ENCODE results near the gene INSRR.

The INSRR gene

DNA sequence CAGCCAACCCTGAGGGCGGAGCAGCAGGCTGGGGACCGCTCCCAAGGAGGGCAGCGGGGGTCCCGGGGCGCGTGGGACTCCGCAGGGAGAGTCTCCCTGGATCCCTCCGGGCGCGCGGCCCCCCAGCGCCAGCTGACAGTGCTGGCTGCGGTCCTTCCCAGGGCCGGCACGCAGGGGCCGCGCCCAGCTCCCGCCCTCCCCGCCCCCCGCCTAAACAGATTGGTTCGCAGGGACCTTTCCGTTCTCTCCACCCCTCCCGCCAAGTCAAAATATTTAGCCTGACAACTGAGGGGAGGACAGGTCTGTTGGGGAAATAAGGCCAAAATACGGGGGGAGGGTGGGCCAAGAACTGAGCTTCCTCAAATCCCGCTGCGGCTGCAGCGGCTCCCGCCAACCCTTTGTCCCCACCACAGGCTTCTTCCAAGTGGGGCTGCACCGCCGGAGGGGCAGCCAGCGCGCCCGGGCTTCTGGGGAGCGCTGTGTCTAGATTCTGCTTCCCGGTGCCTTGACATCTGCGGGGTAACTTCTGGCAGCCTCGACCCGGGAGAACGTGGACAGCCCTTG, at the start of gene INSRR:
Gene INSRR, minus strand, starts transcription at position 159 of the 564 bp plus-strand sequence. CDS start 496 bp downstream, outside the sequence.
- no peak for DNase-seq

DNA sequence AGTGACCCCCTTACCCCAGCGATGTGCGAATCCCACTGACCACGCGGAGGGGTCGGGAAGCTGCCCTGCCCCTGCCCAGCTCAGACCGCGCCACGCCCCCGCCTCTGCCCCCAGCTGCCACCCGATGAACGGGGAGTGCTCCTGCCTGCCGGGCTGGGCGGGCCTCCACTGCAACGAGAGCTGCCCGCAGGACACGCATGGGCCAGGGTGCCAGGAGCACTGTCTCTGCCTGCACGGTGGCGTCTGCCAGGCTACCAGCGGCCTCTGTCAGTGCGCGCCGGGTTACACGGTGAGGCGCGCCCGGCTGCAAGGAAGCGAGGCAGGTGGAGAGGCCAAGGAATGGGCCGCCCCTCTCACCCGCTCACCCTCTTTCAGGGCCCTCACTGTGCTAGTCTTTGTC, 49.6 kb upstream of the INSRR start:
- DNase-seq: no peak

DNA sequence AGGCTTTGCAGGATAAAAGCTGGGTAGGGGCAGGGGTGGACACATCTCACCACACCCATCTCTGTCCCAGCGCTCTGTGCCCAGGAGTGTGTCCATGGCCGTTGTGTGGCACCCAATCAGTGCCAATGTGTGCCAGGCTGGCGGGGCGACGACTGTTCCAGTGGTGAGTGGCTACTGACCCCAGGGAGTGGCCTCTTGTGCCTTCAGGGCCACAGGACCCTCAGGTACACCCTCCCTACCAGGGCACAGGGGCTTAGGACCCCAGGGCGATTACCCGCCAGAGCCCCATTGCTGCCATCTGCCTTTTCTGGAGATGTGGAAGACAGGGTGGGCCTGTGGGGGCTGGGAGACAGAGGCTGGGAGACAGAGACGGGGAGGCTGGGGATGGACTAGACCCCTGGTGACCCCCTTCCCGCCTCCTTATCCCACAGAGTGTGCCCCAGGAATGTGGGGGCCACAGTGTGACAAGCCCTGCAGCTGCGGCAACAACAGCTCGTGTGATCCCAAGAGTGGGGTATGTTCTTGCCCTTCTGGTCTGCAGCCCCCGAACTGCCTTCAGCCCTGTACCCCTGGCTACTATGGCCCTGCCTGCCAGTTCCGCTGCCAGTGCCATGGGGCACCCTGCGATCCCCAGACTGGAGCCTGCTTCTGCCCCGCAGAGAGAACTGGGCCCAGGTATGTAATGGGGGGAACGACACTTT, 47.4 kb upstream of the INSRR start:
- DNase-seq: no peak

DNA sequence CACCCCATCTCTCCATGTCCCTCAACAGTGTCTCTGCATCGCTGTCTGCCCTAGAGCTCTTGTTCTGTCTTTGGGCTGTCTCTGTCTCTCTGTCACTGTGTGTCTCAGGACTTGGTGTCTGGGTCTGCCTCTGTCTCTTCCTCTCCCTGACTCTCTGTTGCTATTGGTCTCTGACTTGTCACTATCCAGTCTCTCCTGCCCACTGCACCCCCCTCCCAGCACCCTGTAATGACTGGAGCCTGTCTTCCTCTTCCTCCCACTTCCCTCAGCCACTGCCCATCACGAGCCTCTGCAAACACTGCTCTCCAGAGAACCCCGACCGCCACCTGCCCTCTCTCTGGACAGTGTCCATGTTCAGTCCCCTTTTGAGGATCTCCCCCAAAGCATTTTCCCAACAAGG, 46.7 kb upstream of the INSRR start:
- no peak for DNase-seq

DNA sequence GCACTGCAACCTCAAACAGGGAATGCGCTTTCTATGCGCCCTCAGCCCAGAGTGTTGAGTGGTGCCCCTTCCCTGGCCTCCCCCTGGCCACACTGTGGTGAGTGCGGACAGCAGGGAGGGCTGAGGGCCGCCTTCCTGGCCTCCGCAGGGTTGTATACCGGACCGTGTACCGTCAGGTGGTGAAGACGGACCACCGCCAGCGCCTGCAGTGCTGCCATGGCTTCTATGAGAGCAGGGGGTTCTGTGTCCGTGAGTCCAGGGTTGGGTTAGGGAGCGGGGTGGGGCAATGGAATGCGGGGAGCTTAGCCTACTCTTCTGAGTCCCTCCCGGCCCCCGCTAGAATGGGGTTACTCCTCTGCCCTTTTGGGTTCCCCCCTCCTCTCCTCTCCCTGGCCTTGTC, 46.3 kb upstream of the INSRR start:
- DNase-seq: no peak

DNA sequence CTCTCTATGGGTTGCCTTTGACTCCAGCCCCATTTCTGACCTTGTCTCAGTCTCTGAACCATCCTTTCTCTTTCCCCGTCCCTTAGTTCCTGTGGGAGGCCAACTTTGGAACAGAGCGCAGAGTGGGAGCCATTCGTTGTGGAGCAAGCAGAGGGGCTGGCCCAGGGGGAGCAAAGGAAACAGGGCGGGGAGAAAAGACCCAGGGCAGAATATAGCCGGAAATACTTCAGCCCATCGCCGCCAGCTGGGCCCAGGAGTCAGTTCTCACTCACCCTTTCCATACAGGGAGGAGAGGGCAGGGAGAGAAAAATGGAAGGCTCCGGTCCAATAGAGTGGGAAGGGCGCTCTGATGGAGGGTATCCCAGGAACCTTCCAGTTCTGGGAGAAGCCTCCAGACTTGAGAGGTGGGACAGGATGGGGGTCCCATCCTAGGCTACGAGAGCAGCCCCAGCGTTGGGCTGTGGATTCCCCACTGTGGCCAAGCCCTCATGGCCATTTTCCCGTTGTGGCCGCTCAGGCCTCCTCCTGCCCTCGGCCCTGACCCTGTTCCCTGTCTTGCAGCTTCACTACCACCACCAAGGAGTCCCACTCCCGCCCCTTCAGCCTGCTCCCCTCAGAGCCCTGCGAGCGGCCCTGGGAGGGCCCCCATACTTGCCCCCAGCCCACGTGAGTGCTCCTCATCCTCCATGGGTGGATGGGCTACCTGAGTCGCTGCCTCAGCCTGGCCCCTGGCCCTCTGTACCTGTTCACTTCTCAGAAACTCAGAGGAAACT, 45.5 kb upstream of the INSRR start:
- DNase-seq: no peak

DNA sequence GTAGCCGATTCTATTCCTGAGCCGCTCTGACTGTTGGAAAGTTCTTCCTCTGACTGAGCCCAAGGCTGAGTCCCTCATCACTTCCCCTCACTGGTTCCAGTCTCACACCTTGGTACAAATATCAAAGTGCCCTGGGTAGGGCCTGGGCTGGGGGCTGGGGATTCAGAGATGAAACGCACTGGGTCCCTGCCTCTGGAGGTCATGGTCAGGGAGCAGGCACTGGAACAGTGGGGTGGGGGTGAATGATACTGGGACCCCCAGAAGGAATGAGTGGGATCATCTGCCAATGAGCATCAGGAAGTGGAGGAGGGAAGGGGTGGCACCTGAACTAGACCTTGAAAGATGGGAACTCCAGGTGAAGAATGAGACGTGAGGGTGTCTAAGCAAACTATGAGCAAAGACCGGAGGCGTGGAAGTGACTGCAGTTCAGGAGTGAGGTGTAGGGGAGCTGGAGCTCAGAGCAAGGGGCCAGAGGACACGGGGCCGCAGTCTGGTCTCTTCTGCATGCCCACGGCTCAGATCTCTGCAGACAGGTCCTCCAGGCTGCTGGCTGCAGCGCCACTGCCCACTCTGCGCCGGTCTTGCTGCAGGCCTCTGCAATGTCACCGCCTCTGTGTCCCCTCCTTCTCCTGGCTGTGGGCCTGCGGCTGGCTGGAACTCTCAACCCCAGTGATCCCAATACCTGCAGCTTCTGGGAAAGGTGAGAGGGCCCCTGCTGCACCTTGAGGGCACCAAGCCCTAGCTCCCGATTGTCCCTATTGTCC, 44.6 kb upstream of the INSRR start:
- DNase-seq: no peak

DNA sequence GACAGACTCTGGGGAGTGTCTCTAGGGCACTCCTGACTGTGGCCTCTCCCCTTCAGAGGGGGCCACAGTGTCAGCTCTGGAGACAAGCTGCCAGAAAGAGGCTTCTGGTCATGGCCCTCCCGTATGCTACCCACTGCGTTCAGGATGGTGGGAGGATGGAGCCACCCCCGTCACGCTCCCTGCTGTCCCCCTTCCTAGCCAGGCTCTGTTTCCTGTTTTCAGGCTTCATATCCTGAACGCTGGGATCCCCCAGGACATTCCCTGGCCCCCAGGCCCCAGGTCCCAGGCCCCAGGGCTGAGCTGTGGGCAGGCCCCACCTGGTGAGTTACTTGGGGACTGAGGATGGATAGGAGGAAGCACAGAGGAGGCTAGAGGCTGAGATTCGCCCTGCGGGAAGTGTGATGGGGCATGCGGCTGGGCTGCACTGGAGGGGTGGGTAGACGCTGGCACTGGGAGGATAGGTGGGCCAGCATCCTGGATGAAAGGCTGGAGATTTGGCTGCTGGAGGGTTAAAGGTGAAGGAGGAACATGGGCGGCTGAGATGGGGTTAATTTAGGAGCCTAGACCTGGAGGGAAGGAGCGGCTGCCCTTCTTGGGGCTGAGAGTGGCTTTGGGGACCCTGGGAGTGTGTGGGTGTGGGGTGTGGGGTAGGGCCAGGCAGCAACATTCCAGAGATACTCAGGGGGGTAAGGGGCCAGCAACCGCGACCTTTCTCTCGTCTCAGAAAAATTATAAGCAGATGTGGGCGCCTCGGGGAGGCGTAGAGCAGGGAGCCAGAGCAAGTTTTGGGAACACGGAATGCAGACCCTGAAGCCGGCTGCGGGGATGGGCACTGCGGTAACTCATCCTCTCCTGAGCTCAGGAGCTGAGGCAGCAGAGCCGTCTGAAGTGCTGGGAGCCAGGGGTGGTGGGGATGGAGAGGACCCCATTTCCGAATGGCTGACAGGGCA, 43.3 kb upstream of the INSRR start:
- DNase-seq: no peak

DNA sequence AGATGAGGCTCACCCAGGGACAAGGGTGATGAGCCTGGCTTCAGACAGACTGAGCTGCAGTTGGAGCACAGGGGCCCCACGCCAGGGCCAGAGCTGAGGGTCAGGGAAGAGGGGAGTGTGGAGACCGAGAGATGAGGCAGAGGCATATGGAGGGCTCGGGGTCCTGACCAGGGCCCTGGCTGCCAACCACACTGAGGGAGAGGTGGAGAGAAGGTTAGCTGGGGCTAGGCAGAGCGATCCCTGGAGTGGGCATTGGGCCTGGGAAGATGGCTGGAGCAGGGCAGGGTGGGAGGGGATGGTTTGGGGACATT, 42.6 kb upstream of the INSRR start:
- DNase-seq: no peak

DNA sequence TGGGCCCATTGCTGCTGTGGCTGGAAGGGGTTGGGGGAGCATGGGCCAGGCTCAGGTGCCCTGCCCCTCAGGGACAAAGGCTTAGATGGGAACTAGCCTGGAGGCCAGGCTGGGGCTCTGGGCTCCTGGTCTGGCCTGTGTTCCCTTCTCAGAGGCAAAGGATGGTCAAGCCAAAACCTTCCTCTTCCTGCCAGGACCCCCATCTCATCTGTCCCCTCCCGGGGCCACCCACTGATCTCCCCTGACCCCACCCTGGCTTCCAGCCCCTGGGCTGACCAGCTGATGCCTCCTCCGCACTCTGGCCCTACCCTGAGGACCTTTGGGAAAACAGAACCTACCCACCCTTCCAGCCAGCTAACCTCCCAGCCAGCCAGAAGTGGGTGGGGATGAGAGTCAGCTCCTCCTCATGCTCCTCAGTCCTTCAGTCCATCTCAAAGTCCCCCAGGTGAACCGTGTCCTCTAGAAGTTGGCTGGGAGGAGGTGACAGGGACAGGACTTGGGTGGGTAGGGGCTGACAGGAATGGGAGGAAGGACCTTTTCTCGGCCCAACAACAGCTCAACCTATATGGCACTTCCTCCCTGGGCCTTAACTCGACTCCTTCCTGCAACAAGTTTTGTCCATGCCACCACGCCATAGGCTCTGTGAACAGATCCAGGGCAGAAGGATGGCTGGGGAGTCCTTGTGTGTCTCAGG, 42.1 kb upstream of the INSRR start:
- no peak for DNase-seq

DNA sequence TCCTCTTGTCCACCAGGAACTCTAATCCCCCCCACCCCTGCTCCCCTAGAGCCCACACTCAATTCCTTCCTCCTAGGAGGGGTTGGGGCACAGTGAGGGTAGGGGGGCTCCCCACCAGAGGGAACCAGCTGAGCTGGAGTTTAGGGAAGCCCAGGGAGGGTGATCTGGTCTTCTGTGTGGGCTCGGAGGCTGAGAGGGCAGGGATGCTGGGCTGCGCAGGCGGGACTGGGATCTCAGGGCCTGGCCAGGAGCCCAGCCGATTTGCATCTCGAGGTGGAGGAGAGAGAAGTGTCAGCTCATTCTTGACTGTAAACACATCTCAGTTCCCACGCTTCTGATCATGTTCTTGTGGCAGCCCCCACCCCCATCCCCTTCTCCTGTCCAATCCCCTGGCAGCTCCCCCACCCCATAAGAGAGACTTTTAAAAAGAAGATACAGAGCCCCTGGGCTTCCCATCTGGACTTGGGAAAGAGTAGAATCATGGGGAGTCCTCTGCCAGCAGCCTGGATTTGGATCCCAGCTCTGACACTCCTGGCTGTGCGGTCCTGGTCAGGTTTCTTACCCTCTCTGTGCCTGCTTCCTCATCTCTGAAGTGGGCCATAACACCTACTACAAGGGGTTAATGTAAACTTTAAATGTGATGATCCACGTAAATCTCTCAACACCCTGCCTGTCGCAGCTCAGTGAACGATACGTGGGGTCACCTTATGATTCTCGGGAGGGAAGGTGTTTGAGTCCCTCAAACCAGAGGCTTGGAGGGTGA, 41.2 kb upstream of the INSRR start:
- no peak for DNase-seq

DNA sequence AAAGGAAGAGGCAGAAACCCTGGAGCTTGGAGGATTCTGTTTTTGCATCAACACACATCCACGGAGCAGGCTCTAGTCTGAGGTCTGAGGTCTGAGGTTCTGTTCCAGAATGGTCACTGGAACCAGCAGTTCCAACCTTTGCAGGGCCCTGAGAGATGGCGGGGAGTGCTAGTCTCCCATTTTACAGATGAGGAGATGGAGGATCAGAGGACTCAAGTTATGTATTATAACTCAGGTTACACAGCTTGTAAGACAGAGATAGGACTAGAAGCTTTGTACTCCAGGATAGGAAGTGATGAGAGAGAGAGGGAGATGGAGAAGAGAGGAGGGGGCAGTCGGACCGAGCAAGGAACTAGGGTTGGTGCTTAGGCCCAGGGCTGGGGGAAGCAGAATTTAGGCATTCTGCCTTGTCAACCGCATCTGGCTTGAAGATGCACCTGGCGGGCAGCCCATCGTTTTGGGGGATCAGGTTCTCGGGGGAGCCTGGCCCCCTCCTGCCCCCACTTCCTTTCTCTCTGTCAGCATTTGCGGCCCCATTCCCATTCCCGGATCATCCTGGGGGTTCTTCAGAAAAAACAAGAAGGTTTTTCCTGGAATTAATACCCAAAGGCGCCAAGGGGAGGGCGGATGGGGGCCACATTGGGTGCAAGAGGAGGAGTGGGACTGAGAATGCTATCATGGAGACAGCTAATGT, 40.2 kb upstream of the INSRR start:
- DNase-seq: no peak

DNA sequence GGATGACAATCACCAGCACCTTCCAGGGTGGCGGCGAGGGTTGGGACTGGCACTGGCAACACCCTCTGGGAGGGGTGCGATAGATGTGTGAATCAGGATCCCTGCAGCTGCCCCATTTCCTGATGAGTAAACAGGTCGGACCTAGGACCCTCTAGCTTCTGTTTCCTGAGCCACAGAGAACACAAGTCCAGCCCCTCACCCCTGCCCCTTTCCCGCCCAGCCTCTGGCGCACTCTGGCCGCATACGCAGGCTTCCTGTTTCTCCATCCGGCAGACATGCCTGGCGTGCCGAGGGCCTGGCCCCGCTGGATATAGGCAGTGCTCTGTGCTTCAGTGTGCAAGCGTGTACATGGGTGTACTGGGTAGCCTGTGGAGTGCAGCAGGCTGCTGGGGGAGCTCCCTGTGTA, 39.2 kb upstream of the INSRR start:
- DNase-seq: no peak

DNA sequence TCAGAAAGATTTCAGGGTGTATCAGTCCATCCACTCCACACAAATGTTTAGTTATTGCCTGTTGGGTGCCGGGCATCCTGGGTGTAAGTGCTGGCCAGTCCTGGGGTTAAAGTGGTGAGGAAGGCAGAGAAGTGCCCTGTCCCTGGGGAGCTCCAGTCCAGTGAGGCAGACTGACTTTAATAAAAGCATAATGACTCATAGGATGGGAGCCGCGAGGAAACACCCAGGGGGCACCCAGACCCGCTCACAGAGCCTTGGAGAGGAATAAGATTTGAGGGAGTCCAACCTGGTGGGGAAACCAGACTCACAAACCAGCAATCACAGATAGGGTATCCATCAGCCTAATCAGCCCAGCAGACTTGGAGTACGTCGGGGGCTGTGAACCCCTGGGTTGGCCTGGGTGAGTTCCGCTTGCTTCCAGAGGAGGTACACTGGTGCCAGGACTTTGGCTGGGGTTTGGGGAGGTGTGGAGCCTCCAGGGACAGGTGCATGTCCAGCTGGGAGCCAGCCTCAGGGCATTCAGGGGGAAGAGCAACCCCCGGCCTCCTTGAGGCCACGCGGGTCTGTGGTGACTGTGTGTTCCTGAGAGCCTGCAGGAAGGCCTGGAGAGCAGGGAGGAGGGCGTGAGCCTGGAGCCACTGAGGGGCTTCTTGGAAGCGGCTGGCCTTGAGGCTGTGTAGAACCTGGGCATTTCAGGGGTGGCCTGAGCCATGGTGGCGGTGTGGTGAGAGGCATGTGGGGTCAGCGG, 38.3 kb upstream of the INSRR start:
- DNase-seq: no peak

DNA sequence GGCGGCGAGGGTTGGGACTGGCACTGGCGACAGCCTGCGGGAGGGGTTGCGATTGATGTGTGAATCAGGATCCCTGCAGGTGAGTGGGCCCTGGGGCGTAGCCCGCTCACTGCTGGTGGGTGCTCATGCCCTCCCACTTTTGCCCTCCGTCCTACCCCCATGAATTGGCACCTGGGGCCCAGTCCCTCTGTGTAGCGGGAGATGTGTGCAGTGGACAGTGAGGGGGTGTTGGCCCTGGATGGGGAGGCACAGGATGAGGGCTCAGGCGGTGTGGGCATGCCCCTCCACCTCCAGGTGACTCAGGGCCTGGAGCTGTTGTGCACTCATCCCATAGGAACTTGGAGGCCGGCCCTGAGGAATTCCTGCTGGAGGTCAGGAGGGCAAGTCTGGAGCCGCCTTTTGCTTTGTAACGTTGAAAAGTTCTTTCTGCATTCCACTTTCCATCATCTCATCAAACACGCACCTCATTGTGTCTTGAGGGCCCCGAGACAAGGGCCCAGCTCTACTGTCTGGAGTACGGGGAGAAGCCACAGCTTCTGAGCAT, 37.6 kb upstream of the INSRR start:
- DNase-seq: no peak

DNA sequence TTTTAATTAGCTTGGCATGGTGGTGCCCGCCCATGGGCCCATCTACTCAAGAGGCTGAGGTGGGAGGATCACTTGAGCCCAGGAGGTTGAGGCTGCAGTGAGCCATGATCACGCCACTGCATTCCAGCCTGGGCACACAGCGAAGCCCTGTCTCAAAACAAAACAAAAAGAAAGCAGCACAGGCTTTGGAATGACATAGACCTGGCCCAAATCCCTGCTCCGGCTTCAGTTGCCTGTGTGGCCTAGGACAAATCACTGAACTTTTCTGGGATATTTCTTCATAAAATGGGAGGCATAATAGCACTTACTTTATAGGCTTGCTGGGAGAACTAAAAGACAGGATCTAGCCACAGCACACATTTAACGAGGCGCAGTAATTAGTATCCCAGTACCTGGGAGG, 37.0 kb upstream of the INSRR start:
- DNase-seq: no peak

DNA sequence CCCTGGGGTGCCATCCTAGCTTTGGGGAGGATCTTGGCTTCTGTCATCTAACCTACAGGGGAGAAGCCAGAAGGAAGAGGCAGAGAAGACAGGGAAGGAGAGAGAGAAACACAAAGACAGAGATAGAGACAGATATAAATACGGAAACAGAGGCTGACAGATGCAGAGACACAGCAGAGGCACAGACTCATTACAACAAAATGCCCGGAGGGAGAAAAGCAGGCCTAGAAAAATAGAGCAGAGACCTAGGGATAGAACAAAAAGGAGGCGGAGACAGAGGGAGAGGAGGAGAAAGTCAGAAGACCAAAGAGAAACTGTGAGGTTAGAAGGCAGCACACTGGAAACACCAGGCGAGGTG, 36.5 kb upstream of the INSRR start:
- no peak for DNase-seq

DNA sequence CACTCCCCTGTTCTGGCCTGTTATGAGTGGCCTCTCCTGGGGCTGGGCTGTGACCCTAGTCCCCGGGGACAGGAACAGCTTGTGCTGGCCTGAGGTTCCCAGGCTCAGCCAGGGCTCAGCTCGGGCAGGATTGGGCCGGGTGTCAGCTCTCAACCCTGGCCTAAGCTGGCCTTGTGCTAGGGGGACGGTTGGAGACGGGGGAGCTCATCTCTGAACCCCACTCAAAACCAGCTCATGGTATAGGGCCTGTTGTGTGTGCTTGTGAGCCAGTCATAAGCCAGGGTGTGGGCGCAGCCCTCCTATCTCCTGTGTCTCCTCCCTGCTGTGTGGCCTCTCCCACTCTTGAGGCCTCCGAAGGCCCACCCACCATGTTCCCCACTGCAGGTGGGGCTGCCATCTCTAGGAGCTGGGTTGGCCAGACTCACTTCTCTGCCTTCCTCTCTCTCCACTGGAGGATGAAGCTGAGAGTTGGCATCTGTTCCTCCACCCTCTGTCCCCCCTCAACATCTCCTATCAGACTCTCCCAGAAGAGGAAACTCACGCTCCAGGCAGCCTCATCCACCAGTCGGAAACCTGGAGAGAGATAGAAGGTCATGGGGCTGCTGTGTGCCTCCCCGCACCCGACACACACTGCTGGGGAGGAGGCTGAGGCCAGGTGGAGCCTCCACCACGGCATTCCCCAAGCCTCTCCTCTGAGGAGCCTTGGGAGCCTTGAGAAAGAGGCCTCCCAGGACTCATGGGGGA, 36.0 kb upstream of the INSRR start:
- no peak for DNase-seq

DNA sequence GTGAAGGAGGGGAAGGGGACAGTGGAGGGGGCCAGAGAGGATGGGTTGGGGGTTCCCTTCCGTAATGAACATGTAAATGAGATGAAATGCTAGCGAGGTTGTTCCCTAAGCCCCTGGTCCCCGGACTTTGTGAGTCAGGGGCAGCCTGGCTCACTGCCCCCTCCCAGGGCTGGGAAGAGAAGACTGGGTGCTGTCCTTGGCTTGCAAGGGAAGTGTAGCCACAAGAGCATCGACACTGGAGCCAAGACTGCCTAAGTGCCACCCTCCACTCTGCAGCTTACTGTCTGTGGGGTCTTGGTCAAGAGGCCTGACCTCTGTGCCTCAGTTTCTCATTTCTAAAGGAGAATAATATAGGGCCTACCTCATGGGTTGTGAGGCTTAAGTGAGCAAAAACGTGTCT, 35.1 kb upstream of the INSRR start:
- DNase-seq: no peak

All from NCI-H748 treated with DMSO at 0.1 percent for 48 hours (cell line).